Fibroblast of villous mesenchyme (primary cell): ENCODE data around the gene CCDC91. TPM values are rescaled to one million over a fixed set of nuclear protein-coding genes. Genes with fewer than 3 reads are reported as not detected.

Experiments
- DNase-seq: peaks from one replicate; pipeline ENCODE4 v3.0.0-alpha.2; 2010; ENCODE audit warnings: low read depth
- H3K4me3 ChIP-seq: 2 replicates; pipeline ENCODE4 v1.5.1; 2011; ENCODE audit warnings: low read depth, mild to moderate bottlenecking, low read length
- small RNA-seq: library from RNA; depleted of rRNA; stranded (forward); fragments of <200 nt; gene quantifications from one replicate; pipeline ENCODE3, GENCODE V24; 2012
- total RNA-seq: library from RNA; depleted of rRNA; stranded (reverse); fragments of >200 nt; gene quantifications from 2 replicates; pipeline ENCODE4 v1.2.3, GENCODE V29; 2012
- TF ChIP-seq, protein P1 (sequence below): IDR thresholded peaks from 2 replicates; pipeline ENCODE4 v1.5.1; 2012; ENCODE audit warnings: low read depth, mild to moderate bottlenecking, low read length; ENCODE audit not compliant: insufficient read depth

The CCDC91 gene
- total RNA-seq, 1 donor, result 30.7 TPM

- TF ChIP-seq, protein P1, sequence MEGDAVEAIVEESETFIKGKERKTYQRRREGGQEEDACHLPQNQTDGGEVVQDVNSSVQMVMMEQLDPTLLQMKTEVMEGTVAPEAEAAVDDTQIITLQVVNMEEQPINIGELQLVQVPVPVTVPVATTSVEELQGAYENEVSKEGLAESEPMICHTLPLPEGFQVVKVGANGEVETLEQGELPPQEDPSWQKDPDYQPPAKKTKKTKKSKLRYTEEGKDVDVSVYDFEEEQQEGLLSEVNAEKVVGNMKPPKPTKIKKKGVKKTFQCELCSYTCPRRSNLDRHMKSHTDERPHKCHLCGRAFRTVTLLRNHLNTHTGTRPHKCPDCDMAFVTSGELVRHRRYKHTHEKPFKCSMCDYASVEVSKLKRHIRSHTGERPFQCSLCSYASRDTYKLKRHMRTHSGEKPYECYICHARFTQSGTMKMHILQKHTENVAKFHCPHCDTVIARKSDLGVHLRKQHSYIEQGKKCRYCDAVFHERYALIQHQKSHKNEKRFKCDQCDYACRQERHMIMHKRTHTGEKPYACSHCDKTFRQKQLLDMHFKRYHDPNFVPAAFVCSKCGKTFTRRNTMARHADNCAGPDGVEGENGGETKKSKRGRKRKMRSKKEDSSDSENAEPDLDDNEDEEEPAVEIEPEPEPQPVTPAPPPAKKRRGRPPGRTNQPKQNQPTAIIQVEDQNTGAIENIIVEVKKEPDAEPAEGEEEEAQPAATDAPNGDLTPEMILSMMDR, result no peak
- DNase-seq, result no peak
- H3K4me3 ChIP-seq, result no peak overlapping the region
These were observed 394.9 kb downstream of the CCDC91 start for GRCh38 chr12:28585146-28585545.

DNA sequence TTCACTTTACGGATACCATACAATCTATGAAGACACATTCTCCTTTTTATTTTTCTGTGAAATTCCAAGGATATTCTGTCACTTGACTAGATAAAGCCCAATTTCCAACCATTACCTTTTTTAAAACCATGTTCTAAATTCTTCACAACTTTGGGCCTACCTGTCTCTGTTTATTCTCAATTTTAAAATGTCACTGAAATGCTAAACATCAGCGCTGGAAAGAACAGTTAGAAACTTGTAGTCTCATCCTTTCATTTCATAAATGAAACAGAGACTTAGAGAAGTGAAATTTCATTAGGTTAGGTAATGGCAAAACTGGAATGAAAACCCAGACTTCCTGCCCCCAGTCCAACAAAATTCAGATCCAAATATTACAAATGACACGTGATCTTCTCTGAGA, 396.2 kb downstream of the CCDC91 start:
- no peak overlapping the region for H3K4me3 ChIP-seq
- no peak for DNase-seq
- TF ChIP-seq, protein P1, result no peak

- TF ChIP-seq, protein P1, result no peak
- DNase-seq, result no peak
- H3K4me3 ChIP-seq, result no peak overlapping the region
These were observed 401.6 kb downstream of the CCDC91 start for GRCh38 chr12:28591831-28592230.

Small RNAs within 50 kb of the gene (small RNA-seq; reads per million reads assigned to genes)
- 0.56 reads per million for gene RNA5SP355
- not detected for gene RNU4-54P

Other genes with a start within 250 kb of the CCDC91 start
- 1.3 and 1.6 TPM in 2 replicates for gene PTHLH, start 217.7 kb upstream of the CCDC91 start, total RNA-seq